SU-DHL-6 (cell line): ENCODE data around the gene CHST13.

ENCODE experiments used
- EZH2phosphoT487 ChIP-seq: fragments of 200-600 bp; sonication (generic), shearing (Covaris generic); conservative IDR thresholded peaks from 2 replicates; pipeline ENCODE4 v1.6.1; 2018; ENCODE audit warnings: mild to moderate bottlenecking, antibody characterized with exemption, low read length, moderate library complexity, mixed read lengths
- TF ChIP-seq, protein P1 (sequence below): fragments of 200-600 bp; sonication (generic); IDR thresholded peaks from one replicate; pipeline ENCODE4 v1.5.1; 2017; ENCODE audit warnings: antibody characterized with exemption, mild to moderate bottlenecking, low read length, moderate library complexity; ENCODE audit not compliant: insufficient read depth, poor library complexity, severe bottlenecking

DNA sequence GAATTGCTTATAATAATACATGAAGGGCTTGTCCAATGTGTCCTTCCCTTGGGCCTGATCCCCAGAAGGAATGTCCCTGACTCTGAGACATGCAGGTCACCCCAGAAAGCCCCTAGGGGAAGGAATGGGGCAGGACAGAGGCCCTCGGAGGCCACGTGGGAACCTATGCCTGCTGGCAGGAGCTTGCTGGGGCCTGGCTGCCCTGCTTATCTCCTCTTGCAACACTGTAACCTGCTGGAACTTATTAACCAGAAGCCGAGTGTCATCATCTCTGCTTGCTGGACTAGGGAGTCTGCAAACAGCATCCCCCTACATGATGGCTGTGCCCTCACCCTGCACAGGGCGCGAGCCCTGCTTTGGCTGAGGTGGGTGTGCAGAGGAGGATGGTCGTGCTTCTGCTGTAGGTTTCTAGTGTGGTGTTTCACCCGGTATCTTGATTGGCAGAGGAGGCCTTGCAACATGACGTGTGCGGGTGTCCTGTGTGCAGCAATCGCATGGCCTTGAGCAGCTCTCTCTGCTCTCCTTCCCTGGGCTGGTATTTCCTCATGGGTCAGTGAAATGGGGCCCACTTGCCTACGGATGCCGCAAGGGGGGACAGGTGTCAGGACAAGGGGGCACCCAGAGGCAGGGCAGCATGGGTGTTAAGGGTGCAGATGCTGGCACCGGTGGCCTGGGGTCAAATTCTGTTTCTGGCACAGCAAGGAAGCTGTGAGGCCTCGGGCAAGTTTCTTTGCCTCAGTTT is 5.0 kb downstream of the CHST13 start:
- TF ChIP-seq, protein P1, sequence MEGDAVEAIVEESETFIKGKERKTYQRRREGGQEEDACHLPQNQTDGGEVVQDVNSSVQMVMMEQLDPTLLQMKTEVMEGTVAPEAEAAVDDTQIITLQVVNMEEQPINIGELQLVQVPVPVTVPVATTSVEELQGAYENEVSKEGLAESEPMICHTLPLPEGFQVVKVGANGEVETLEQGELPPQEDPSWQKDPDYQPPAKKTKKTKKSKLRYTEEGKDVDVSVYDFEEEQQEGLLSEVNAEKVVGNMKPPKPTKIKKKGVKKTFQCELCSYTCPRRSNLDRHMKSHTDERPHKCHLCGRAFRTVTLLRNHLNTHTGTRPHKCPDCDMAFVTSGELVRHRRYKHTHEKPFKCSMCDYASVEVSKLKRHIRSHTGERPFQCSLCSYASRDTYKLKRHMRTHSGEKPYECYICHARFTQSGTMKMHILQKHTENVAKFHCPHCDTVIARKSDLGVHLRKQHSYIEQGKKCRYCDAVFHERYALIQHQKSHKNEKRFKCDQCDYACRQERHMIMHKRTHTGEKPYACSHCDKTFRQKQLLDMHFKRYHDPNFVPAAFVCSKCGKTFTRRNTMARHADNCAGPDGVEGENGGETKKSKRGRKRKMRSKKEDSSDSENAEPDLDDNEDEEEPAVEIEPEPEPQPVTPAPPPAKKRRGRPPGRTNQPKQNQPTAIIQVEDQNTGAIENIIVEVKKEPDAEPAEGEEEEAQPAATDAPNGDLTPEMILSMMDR: no peak
- no peak for TF ChIP-seq EZH2phosphoT487
